SK-N-SH (cell line): ENCODE data around the gene PRR18. TPM values are rescaled to one million over a fixed set of nuclear protein-coding genes. Genes with fewer than 3 reads are reported as not detected.

Experiments used
- polyA plus RNA-seq, 3 experiments: library from polyadenylated mRNA; depleted of rRNA; stranded (reverse); fragments of >200 nt; gene quantifications; 2 replicates each; pipeline ENCODE4 v1.2.3, GENCODE V29; 2012

The PRR18 gene
- polyA plus RNA-seq, 1 of the 3 experiments (the other 2 are of a cell fraction): 0.02 TPM

Other genes with a start within 250 kb of the PRR18 start
- not detected in 2 replicates for gene TBXT, start 140.5 kb downstream of the PRR18 start, polyA plus RNA-seq (2012; rRNA removed)
- gene SFT2D1, start 34.2 kb upstream of the PRR18 start, polyA plus RNA-seq (2012; rRNA removed): 93.4 and 131 TPM in 2 replicates
- gene MPC1, start 74.5 kb upstream of the PRR18 start, polyA plus RNA-seq (2012; rRNA removed): 13.6 and 13.7 TPM in 2 replicates